Liver (tissue), 9 donors: Measurements from ENCODE around the gene FAM20C. TPM values are rescaled to one million over a fixed set of nuclear protein-coding genes. Genes with fewer than 3 reads are reported as not detected.

Source experiments
- DNase-seq: peaks from one replicate; pipeline ENCODE4 v3.0.0-alpha.2; 2017; ENCODE audit warnings: low spot score
- H3K27ac ChIP-seq, 2 donors: one replicate each; pipeline ENCODE4 v1.7.0; 2013; ENCODE audit warnings: inconsistent platforms in 2 of 2, low read length in 2 of 2, control low read depth in 1 of 2, low read depth in 1 of 2, mild to moderate bottlenecking in 1 of 2
- H3K27me3 ChIP-seq, 4 donors: one replicate each; pipeline versions ENCODE4 v1.6.1 to v1.7.0; 2013; ENCODE audit warnings: low read length in 3 of 4, inconsistent platforms in 1 of 4, mild to moderate bottlenecking in 1 of 4, moderate library complexity in 1 of 4; ENCODE audit not compliant: control insufficient read depth in 4 of 4, insufficient read depth in 4 of 4
- H3K36me3 ChIP-seq, 4 donors: one replicate each; pipeline versions ENCODE4 v1.6.1 to v1.7.0; 2013; ENCODE audit warnings: low read length in 3 of 4, mild to moderate bottlenecking in 3 of 4, low read depth in 1 of 4, moderate library complexity in 1 of 4; ENCODE audit not compliant: control insufficient read depth in 4 of 4, insufficient read depth in 3 of 4
- H3K4me1 ChIP-seq, 4 donors: one replicate each; pipeline versions ENCODE4 v1.6.1 to v1.7.0; 2013; ENCODE audit warnings: low read length in 3 of 4, mild to moderate bottlenecking in 3 of 4, moderate library complexity in 1 of 4; ENCODE audit not compliant: control insufficient read depth in 4 of 4, insufficient read depth in 4 of 4
- H3K4me3 ChIP-seq, 3 donors: one replicate each; pipeline versions ENCODE4 v1.6.1 to v1.7.0; 2013; ENCODE audit warnings: low read length in 3 of 3, control low read depth in 1 of 3, low read depth in 1 of 3, mild to moderate bottlenecking in 1 of 3
- H3K9ac ChIP-seq, 2 donors: one replicate each; pipeline ENCODE4 v1.7.0; 2013; ENCODE audit warnings: low read length in 2 of 2, mild to moderate bottlenecking in 2 of 2, moderate library complexity in 2 of 2, control low read depth in 1 of 2, low read depth in 1 of 2
- H3K9me3 ChIP-seq, 4 donors: one replicate each; pipeline versions ENCODE4 v1.6.1 to v1.7.0; 2013; ENCODE audit warnings: low read length in 3 of 4; ENCODE audit not compliant: control insufficient read depth in 4 of 4
- CTCF ChIP-seq: fragments of 150-350 bp; IDR thresholded peaks from 2 replicates; pipeline ENCODE4 v1.5.1; 2017; ENCODE audit warnings: improper control_type of control experiment, low read depth, low read length; ENCODE audit not compliant: missing input control
- EGR1 ChIP-seq, 2 donors: IDR thresholded peaks; 2 replicates each; pipeline ENCODE4 v1.6.1; 2016 to 2018; ENCODE audit warnings: antibody characterized with exemption in 2 of 2, low read depth in 2 of 2
- FOXA1 ChIP-seq: IDR thresholded peaks from 2 replicates; pipeline ENCODE4 v1.6.1; 2016; ENCODE audit warnings: antibody characterized with exemption
- GABPA ChIP-seq, 2 donors: IDR thresholded peaks in 1 of 2; conservative IDR thresholded peaks in 1 of 2; 2 replicates each; pipeline ENCODE4 v1.6.1; 2016; ENCODE audit warnings: antibody characterized with exemption in 2 of 2, mild to moderate bottlenecking in 1 of 2, moderate library complexity in 1 of 2
- HNF4A ChIP-seq, 2 donors: conservative IDR thresholded peaks; 2 replicates each; pipeline ENCODE4 v1.6.1; 2016; ENCODE audit warnings: antibody characterized with exemption in 2 of 2, mild to moderate bottlenecking in 2 of 2
- HNF4G ChIP-seq: IDR thresholded peaks from 2 replicates; pipeline ENCODE4 v1.6.1; 2016; ENCODE audit warnings: antibody characterized with exemption
- JUND ChIP-seq, 2 donors: IDR thresholded peaks; 2 replicates each; pipeline ENCODE4 v1.6.1; 2016; ENCODE audit warnings: antibody characterized with exemption in 2 of 2
- MAX ChIP-seq: IDR thresholded peaks from 2 replicates; pipeline ENCODE4 v1.6.1; 2016; ENCODE audit warnings: antibody characterized with exemption
- NR2F2 ChIP-seq: IDR thresholded peaks from 2 replicates; pipeline ENCODE4 v1.6.1; 2016; ENCODE audit warnings: antibody characterized with exemption
- RAD21 ChIP-seq, 2 donors: IDR thresholded peaks; 2 replicates each; pipeline ENCODE4 v1.6.1; 2016; ENCODE audit warnings: antibody characterized with exemption in 2 of 2, mild to moderate bottlenecking in 2 of 2
- RXRA ChIP-seq, 2 donors: IDR thresholded peaks; 2 replicates each; pipeline ENCODE4 v1.6.1; 2017 to 2018; ENCODE audit warnings: antibody characterized with exemption in 2 of 2, mild to moderate bottlenecking in 1 of 2
- YY1 ChIP-seq: IDR thresholded peaks from 2 replicates; pipeline ENCODE4 v1.6.1; 2016; ENCODE audit warnings: antibody characterized with exemption, mild to moderate bottlenecking
- ZBTB33 ChIP-seq: IDR thresholded peaks from 2 replicates; pipeline ENCODE4 v1.6.1; 2016; ENCODE audit warnings: antibody characterized with exemption
- WGBS: extraction: QIAGEN DNeasy Blood & Tissue Kit; methylation state at CpG from one replicate; pipeline ENCODE4 v1.1.7; 2013; 5-methylcytosine and 5-hydroxymethylcytosine counted together
- polyA plus RNA-seq, 2 donors: library from polyadenylated mRNA; stranded (reverse) in 1 of 2; unstranded in 1 of 2; fragments of 200-250 nt in 1 of 2; fragments of >200 nt in 1 of 2; fragmentation: Nextera tagmentation in 1 of 2; extraction: Ambion mirVana in 1 of 2; gene quantifications; one replicate each; pipeline versions ENCODE4 v1.2.1 to v1.2.3, GENCODE V29; 2013 to 2015
- total RNA-seq, 2 donors: library from RNA; depleted of rRNA; stranded (reverse); fragments of >200 nt; gene quantifications; one replicate each; pipeline ENCODE4 v1.2.3, GENCODE V29; 2014
- donor health status: healthy.
- donor health status: healthy.
- donor health status: healthy.
- donor health status: healthy.
- donor health status: healthy.

The FAM20C gene
- total and polyA plus RNA-seq, 4 donors: 13.4 to 40.4 (median 31.5) TPM

- H3K27ac ChIP-seq: no peak overlapping the region
- no peaks in the 10 kb centered on the region for H3K4me1 ChIP-seq
- H3K27me3 ChIP-seq: no peaks in the 10 kb centered on the region
- H3K9me3 ChIP-seq: no peaks in the 10 kb centered on the region
- H3K9ac ChIP-seq: no peak overlapping the region
- no peak for DNase-seq
- H3K36me3 ChIP-seq: no peaks in the 10 kb centered on the region
- H3K4me3 ChIP-seq: no peak overlapping the region
- TF ChIP-seq YY1 (no peak), RAD21 (IDR thresholded peaks at IDR 0.05) (no peak), HNF4A (conservative IDR thresholded peaks at IDR 0.05) (no peak), JUND (IDR thresholded peaks at IDR 0.05) (no peak), FOXA1 (no peak), GABPA (IDR thresholded peaks at IDR 0.05 in 1 of 2, conservative IDR thresholded peaks at IDR 0.05 in 1 of 2) (no peak), MAX (no peak)
- WGBS: 87% methylated on average over 30 of the region's 30 CpGs
Measured at GRCh38 chr7:183496-184292, 8.7 kb upstream of the FAM20C start.

- H3K36me3 ChIP-seq: peaks cover 0 to under 1% (median 0%) of the 10 kb centered on the region in 4 donors
- H3K9me3 ChIP-seq: no peaks in the 10 kb centered on the region
- no peak overlapping the region for H3K4me3 ChIP-seq
- H3K27me3 ChIP-seq: no peaks in the 10 kb centered on the region
- no peaks in the 10 kb centered on the region for H3K4me1 ChIP-seq
- WGBS: 75% methylated on average over 27 of the region's 27 CpGs
- no peak for TF ChIP-seq NR2F2
- TF ChIP-seq CTCF: no peak
- TF ChIP-seq RAD21 (IDR thresholded peaks at IDR 0.05): no peak
- no peak for TF ChIP-seq MAX
- no peak for TF ChIP-seq ZBTB33
- no peak for TF ChIP-seq YY1
- no peak for TF ChIP-seq EGR1 (IDR thresholded peaks at IDR 0.05; ENCODE audit: low read depth in 2 of 2)
- TF ChIP-seq HNF4G: no peak
- no peak for TF ChIP-seq RXRA (IDR thresholded peaks at IDR 0.05)
- no peak for TF ChIP-seq GABPA (IDR thresholded peaks at IDR 0.05 in 1 of 2, conservative IDR thresholded peaks at IDR 0.05 in 1 of 2)
- H3K27ac ChIP-seq: no peak overlapping the region
- no peak for DNase-seq
- no peak overlapping the region for H3K9ac ChIP-seq
Measured at GRCh38 chr7:184294-185264, 7.8 kb upstream of the FAM20C start.
